SHP77 treated with DMSO at 0.1 percent for 48 hours (cell line): Measurements from ENCODE around the gene COL10A1.

Source experiments
- DNase-seq: peaks from one replicate; lab custom pipeline; 2025; lab: John Stamatoyannopoulos, UW

Gene COL10A1

GRCh38 chr6:116083052-116083451, 42.9 kb downstream of the COL10A1 start:
- DNase-seq, result no peak

GRCh38 chr6:116078945-116079344, 47.0 kb downstream of the COL10A1 start:
- no peak for DNase-seq

- no peak for DNase-seq
These were observed 47.4 kb downstream of the COL10A1 start for GRCh38 chr6:116078522-116078921.

- DNase-seq, result no peak
These were observed 51.1 kb downstream of the COL10A1 start for GRCh38 chr6:116074732-116075390.

GRCh38 chr6:116073765-116074440, 52.0 kb downstream of the COL10A1 start:
- DNase-seq, result no peak

- no peak for DNase-seq
These were observed 53.6 kb downstream of the COL10A1 start for GRCh38 chr6:116072368-116072767.

GRCh38 chr6:116070616-116071389, 55.1 kb downstream of the COL10A1 start:
- no peak for DNase-seq

- no peak for DNase-seq
These were observed 55.8 kb downstream of the COL10A1 start for GRCh38 chr6:116070101-116070500.
